MM.1S (cell line): ENCODE results near the gene GARNL3.

Experiments
- DNase-seq: peaks from one replicate; pipeline ENCODE4 v3.0.0-alpha.2; 2015
- H2AFZ ChIP-seq: fragments of 300-600 bp; sonication (generic); 2 replicates; pipeline ENCODE4 v1.6.0; 2016; ENCODE audit warnings: antibody characterized with exemption, low read length
- H3F3A ChIP-seq: fragments of 300-600 bp; sonication (generic); 2 replicates; pipeline ENCODE4 v1.6.1; 2016; ENCODE audit warnings: mild to moderate bottlenecking, antibody characterized with exemption, low read length, moderate library complexity, mixed read lengths; ENCODE audit not compliant: insufficient read depth
- H3K27ac ChIP-seq: fragments of 300-600 bp; sonication (generic); 2 replicates; pipeline ENCODE4 v1.5.1; 2016; ENCODE audit warnings: mild to moderate bottlenecking, low read length
- H3K27me3 ChIP-seq: fragments of 300-600 bp; sonication (generic); replicated peaks from 2 replicates; pipeline ENCODE4 v1.6.0; 2016; ENCODE audit warnings: low read length; ENCODE audit not compliant: insufficient read depth
- H3K36me3 ChIP-seq: fragments of 300-600 bp; sonication (generic); replicated peaks from 2 replicates; pipeline ENCODE4 v1.6.1; 2016; ENCODE audit warnings: mild to moderate bottlenecking, low read length, mixed read lengths; ENCODE audit not compliant: insufficient read depth
- H3K4me1 ChIP-seq: fragments of 300-600 bp; sonication (generic); 2 replicates; pipeline ENCODE4 v1.6.1; 2016; ENCODE audit warnings: low read length, mixed read lengths
- H3K4me2 ChIP-seq: fragments of 300-600 bp; sonication (generic); 2 replicates; pipeline ENCODE4 v1.6.0; 2016; ENCODE audit warnings: low read depth, low read length
- H3K4me3 ChIP-seq: fragments of 300-600 bp; sonication (generic); 2 replicates; pipeline ENCODE4 v1.5.1; 2016; ENCODE audit warnings: low read length, mixed read lengths
- H3K79me2 ChIP-seq: fragments of 300-600 bp; sonication (generic); 2 replicates; pipeline ENCODE4 v1.6.1; 2016; ENCODE audit warnings: mixed run types, low read length, mixed read lengths
- H3K9ac ChIP-seq: fragments of 300-600 bp; sonication (generic); 2 replicates; pipeline ENCODE4 v1.6.1; 2016; ENCODE audit warnings: low read length, mixed read lengths
- H3K9me2 ChIP-seq: fragments of 300-600 bp; sonication (generic); replicated peaks from 2 replicates; pipeline ENCODE4 v1.6.1; 2016; ENCODE audit warnings: mild to moderate bottlenecking, low read length, mixed read lengths; ENCODE audit not compliant: insufficient read depth
- H3K9me3 ChIP-seq: fragments of 300-600 bp; sonication (generic); replicated peaks from 2 replicates; pipeline ENCODE4 v1.6.1; 2016; ENCODE audit warnings: mild to moderate bottlenecking, low read length, mixed read lengths; ENCODE audit not compliant: insufficient read depth
- H4K20me1 ChIP-seq: fragments of 300-600 bp; sonication (generic); 2 replicates; pipeline ENCODE4 v1.6.1; 2016; ENCODE audit warnings: mild to moderate bottlenecking, low read length, moderate library complexity, mixed read lengths; ENCODE audit not compliant: insufficient read depth
- CTCF ChIP-seq: fragments of 300-600 bp; sonication (generic); IDR thresholded peaks from 2 replicates; pipeline ENCODE4 v1.5.1; 2016; ENCODE audit warnings: antibody characterized with exemption, low read length, mixed read lengths
- EZH2 ChIP-seq: fragments of 300-600 bp; sonication (generic); optimal IDR thresholded peaks from 2 replicates; pipeline ENCODE3; 2017; ENCODE audit warnings: low read depth, mild to moderate bottlenecking, antibody characterized with exemption, low read length, mixed read lengths
- EZH2phosphoT487 ChIP-seq: fragments of 300-600 bp; sonication (generic); IDR thresholded peaks from 2 replicates; pipeline ENCODE4 v1.6.1; 2018; ENCODE audit warnings: antibody characterized with exemption, low read length

GARNL3 gene

GRCh38 chr9:127225801-127226625, 38.6 kb upstream of the GARNL3 start:
- H3K27ac ChIP-seq, result no peak overlapping the region

GRCh38 chr9:127229691-127230417, 34.7 kb upstream of the GARNL3 start:
- no peaks in the 10 kb centered on the region for H3K27me3 ChIP-seq
- no peak for DNase-seq

More at GRCh38 chr9:127225801-127226625, 38.6 kb upstream of the GARNL3 start:
- Histone ChIP-seq H3K27me3 (no peaks in the 10 kb centered on the region), H3K4me3 (peak overlapping the region; percentile 85; the same call in 1 of the 2 replicates), H3K4me2 (peak overlapping the region; percentile 87), H4K20me1 (no peaks in the 10 kb centered on the region), H3K9me2 (no peaks in the 10 kb centered on the region), H3K36me3 (no peaks in the 10 kb centered on the region), H3K4me1 (peaks cover 15% of the 10 kb centered on the region), H3K9me3 (no peaks in the 10 kb centered on the region), H2AFZ (peak overlapping the region; percentile 50; the same call in 1 of the 2 replicates), H3F3A (no peaks in the 10 kb centered on the region; the same call in 1 of the 2 replicates), H3K9ac (peak overlapping the region; percentile 48; the same call in 1 of the 2 replicates), H3K79me2 (peaks cover 9% of the 10 kb centered on the region; the same call in 1 of the 2 replicates)
- no peak for DNase-seq
- no peak for TF ChIP-seq EZH2phosphoT487
- no peak for TF ChIP-seq EZH2
- no peak for TF ChIP-seq CTCF

GRCh38 chr9:127231666-127232065, 32.9 kb upstream of the GARNL3 start:
- Histone ChIP-seq H3K4me2 (no peak overlapping the region), H4K20me1 (no peaks in the 10 kb centered on the region), H2AFZ (no peak overlapping the region), H3K79me2 (no peaks in the 10 kb centered on the region), H3K27ac (no peak overlapping the region), H3K27me3 (no peaks in the 10 kb centered on the region), H3K36me3 (no peaks in the 10 kb centered on the region), H3K9me3 (no peaks in the 10 kb centered on the region), H3K9me2 (no peaks in the 10 kb centered on the region), H3K4me3 (no peak overlapping the region), H3F3A (no peaks in the 10 kb centered on the region), H3K9ac (no peak overlapping the region), H3K4me1 (no peaks in the 10 kb centered on the region)
- no peak for DNase-seq
- no peak for TF ChIP-seq EZH2
- no peak for TF ChIP-seq CTCF
- TF ChIP-seq EZH2phosphoT487, result no peak

More at GRCh38 chr9:127229691-127230417, 34.7 kb upstream of the GARNL3 start:
- H3K9me2 ChIP-seq, result no peaks in the 10 kb centered on the region
- no peaks in the 10 kb centered on the region for H3K36me3 ChIP-seq
- no peaks in the 10 kb centered on the region for H4K20me1 ChIP-seq
- H3K79me2 ChIP-seq, result peaks cover 9% of the 10 kb centered on the region; the same call in 1 of the 2 replicates
- no peaks in the 10 kb centered on the region for H3F3A ChIP-seq
- H3K4me1 ChIP-seq, result no peaks in the 10 kb centered on the region
- no peak for TF ChIP-seq CTCF
- TF ChIP-seq EZH2, result no peak
- TF ChIP-seq EZH2phosphoT487, result no peak
- no peak overlapping the region for H3K4me3 ChIP-seq
- no peak overlapping the region for H2AFZ ChIP-seq
- no peak overlapping the region for H3K9ac ChIP-seq
- H3K4me2 ChIP-seq, result no peak overlapping the region
- no peaks in the 10 kb centered on the region for H3K9me3 ChIP-seq
- no peak overlapping the region for H3K27ac ChIP-seq
